ENCODE data around the gene COL21A1. TPM values are rescaled to one million over a fixed set of nuclear protein-coding genes. Genes with fewer than 3 reads are reported as not detected.

Gene COL21A1
- total and polyA plus RNA-seq, 2 of the 13 experiments (the other 11 are each of a cell fraction or from before 2014, with no cell fraction given) = 0.13 TPM; not detected in 1

GRCh38 chr6:56091159-56091869 is 156.1 kb downstream of the COL21A1 start (continued):
- TF ChIP-seq, protein P1, sequence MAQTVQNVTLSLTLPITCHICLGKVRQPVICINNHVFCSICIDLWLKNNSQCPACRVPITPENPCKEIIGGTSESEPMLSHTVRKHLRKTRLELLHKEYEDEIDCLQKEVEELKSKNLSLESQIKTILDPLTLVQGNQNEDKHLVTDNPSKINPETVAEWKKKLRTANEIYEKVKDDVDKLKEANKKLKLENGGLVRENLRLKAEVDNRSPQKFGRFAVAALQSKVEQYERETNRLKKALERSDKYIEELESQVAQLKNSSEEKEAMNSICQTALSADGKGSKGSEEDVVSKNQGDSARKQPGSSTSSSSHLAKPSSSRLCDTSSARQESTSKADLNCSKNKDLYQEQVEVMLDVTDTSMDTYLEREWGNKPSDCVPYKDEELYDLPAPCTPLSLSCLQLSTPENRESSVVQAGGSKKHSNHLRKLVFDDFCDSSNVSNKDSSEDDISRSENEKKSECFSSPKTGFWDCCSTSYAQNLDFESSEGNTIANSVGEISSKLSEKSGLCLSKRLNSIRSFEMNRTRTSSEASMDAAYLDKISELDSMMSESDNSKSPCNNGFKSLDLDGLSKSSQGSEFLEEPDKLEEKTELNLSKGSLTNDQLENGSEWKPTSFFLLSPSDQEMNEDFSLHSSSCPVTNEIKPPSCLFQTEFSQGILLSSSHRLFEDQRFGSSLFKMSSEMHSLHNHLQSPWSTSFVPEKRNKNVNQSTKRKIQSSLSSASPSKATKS (CRISPR knock-in tag; IDR thresholded peaks at IDR 0.05) = no peak
- 0 out of 2 replicates have a peak, but pooled peaks have one; percentile 23 for TF ChIP-seq ZNF609 (CRISPR knock-in tag; IDR thresholded peaks at IDR 0.05; ENCODE audit: borderline replicate concordance)
- TF ChIP-seq AHR (CRISPR knock-in tag; IDR thresholded peaks at IDR 0.05) = no peak
- no peak for TF ChIP-seq CREB1 (IDR thresholded peaks at IDR 0.05)
- 0 out of 2 replicates have a peak, but pooled peaks have one; percentile 13 for TF ChIP-seq CREB1 (CRISPR knock-in tag; IDR thresholded peaks at IDR 0.05)
- TF ChIP-seq SIX1 (CRISPR knock-in tag; IDR thresholded peaks at IDR 0.05; ENCODE audit: borderline replicate concordance) = peak; percentile 30; the same call in 1 of the 2 replicates
- no peak for TF ChIP-seq KDM4B (CRISPR knock-in tag; IDR thresholded peaks at IDR 0.05)
- TF ChIP-seq THAP11 (CRISPR knock-in tag; IDR thresholded peaks at IDR 0.05) = 0 out of 2 replicates have a peak, but pooled peaks have one; percentile 29
- no peak for TF ChIP-seq RNF2 (conservative IDR thresholded peaks at IDR 0.05; ENCODE audit: low read depth)
- TF ChIP-seq NFATC3 (CRISPR knock-in tag; IDR thresholded peaks at IDR 0.05) = no peak
- peak; percentile 44; the same call in 1 of the 2 replicates for TF ChIP-seq MED1 (CRISPR knock-in tag; IDR thresholded peaks at IDR 0.05)
- no peak for TF ChIP-seq FOXK2 (IDR thresholded peaks at IDR 0.05)
- TF ChIP-seq TERF1 (CRISPR knock-in tag; IDR thresholded peaks at IDR 0.05) = no peak
- TF ChIP-seq FOXA1 (IDR thresholded peaks at IDR 0.05) = no peak
- peak; percentile 84 for TF ChIP-seq FOXA1 (CRISPR knock-in tag; IDR thresholded peaks at IDR 0.05)
- TF ChIP-seq, protein P2, sequence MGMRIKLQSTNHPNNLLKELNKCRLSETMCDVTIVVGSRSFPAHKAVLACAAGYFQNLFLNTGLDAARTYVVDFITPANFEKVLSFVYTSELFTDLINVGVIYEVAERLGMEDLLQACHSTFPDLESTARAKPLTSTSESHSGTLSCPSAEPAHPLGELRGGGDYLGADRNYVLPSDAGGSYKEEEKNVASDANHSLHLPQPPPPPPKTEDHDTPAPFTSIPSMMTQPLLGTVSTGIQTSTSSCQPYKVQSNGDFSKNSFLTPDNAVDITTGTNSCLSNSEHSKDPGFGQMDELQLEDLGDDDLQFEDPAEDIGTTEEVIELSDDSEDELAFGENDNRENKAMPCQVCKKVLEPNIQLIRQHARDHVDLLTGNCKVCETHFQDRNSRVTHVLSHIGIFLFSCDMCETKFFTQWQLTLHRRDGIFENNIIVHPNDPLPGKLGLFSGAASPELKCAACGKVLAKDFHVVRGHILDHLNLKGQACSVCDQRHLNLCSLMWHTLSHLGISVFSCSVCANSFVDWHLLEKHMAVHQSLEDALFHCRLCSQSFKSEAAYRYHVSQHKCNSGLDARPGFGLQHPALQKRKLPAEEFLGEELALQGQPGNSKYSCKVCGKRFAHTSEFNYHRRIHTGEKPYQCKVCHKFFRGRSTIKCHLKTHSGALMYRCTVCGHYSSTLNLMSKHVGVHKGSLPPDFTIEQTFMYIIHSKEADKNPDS (CRISPR knock-in tag; IDR thresholded peaks at IDR 0.05) = no peak
- TF ChIP-seq SAP130 (CRISPR knock-in tag; IDR thresholded peaks at IDR 0.05; ENCODE audit: low read depth) = peak; percentile 63
- TF ChIP-seq ZFP36 (IDR thresholded peaks at IDR 0.05; ENCODE audit: borderline replicate concordance, low read depth, low read length, partially characterized antibody) = no peak

Measured in HepG2 (cell line).